PC-3 (cell line): ENCODE results near the gene CEACAM18. TPM values are rescaled to one million over a fixed set of nuclear protein-coding genes. Genes with fewer than 3 reads are reported as not detected.

Source experiments
- ATAC-seq: fragments of 200-7000 bp; cut with Tn5 transposase; 2 replicates; pipeline ENCODE4 v1.9.1; 2020; ENCODE audit warnings: mild to moderate bottlenecking, moderate library complexity
- BruUV-seq: library from RNA; stranded (reverse); fragments of 400-500 nt; replicated peaks from 2 replicates; lab custom pipeline; 2021; lab: Mats Ljungman, UMichigan
- CTCF ChIA-PET: fragments of 300-600 bp; sonication (Branson Sonifier 250); formaldehyde crosslinking; loops from one replicate; lab custom pipeline; 2022; ENCODE audit warnings: antibody characterized with exemption; lab: Charles Lee
- POLR2A ChIA-PET: fragments of 300-600 bp; sonication (Branson Sonifier 250); formaldehyde crosslinking; loops from one replicate; lab custom pipeline; 2022; ENCODE audit warnings: antibody characterized with exemption; ENCODE audit not compliant: unreplicated experiment; lab: Charles Lee
- DNase-seq: peaks from one replicate; pipeline ENCODE4 v3.0.0-alpha.2; 2015
- H2AFZ ChIP-seq: fragments of 300-600 bp; sonication (generic); 2 replicates; pipeline ENCODE4 v1.6.0; 2016; ENCODE audit warnings: antibody characterized with exemption, low read length
- H3F3A ChIP-seq: fragments of 300-600 bp; sonication (generic); one replicate; pipeline ENCODE4 v1.6.0; 2017; ENCODE audit warnings: antibody characterized with exemption, low read length, control low read depth, mild to moderate bottlenecking; ENCODE audit not compliant: unreplicated experiment
- H3K27ac ChIP-seq: fragments of 300-600 bp; sonication (generic); 2 replicates; pipeline ENCODE4 v1.5.1; 2016; ENCODE audit warnings: mild to moderate bottlenecking, low read length
- H3K27me3 ChIP-seq: fragments of 300-600 bp; sonication (generic); 2 replicates; pipeline ENCODE4 v1.6.1; 2016; ENCODE audit warnings: low read length, mixed read lengths
- H3K36me3 ChIP-seq: fragments of 300-600 bp; sonication (generic); 2 replicates; pipeline ENCODE4 v1.6.1; 2016; ENCODE audit warnings: low read depth, mixed run types, low read length, mixed read lengths
- H3K4me1 ChIP-seq: fragments of 300-600 bp; sonication (generic); 2 replicates; pipeline ENCODE4 v1.5.1; 2016; ENCODE audit warnings: low read length; ENCODE audit not compliant: insufficient read depth
- H3K4me2 ChIP-seq: fragments of 300-600 bp; sonication (generic); 2 replicates; pipeline ENCODE4 v1.6.0; 2016; ENCODE audit warnings: low read length
- H3K4me3 ChIP-seq: fragments of 300-600 bp; sonication (generic); 2 replicates; pipeline ENCODE4 v1.5.1; 2016; ENCODE audit warnings: mild to moderate bottlenecking, low read length, mixed read lengths
- H3K79me2 ChIP-seq: fragments of 300-600 bp; sonication (generic); 2 replicates; pipeline ENCODE4 v1.6.1; 2017; ENCODE audit warnings: low read length, mixed read lengths
- H3K9ac ChIP-seq: fragments of 300-600 bp; sonication (generic); 2 replicates; pipeline ENCODE4 v1.6.0; 2016; ENCODE audit warnings: mild to moderate bottlenecking, low read length
- H3K9me2 ChIP-seq: fragments of 300-600 bp; sonication (generic); replicated peaks from 2 replicates; pipeline ENCODE4 v1.6.1; 2016; ENCODE audit warnings: mixed run types, low read length, mixed read lengths
- H3K9me3 ChIP-seq: fragments of 300-600 bp; sonication (generic); 2 replicates; pipeline ENCODE4 v1.6.1; 2016; ENCODE audit warnings: low read length, mixed read lengths
- H4K20me1 ChIP-seq: fragments of 300-600 bp; sonication (generic); 2 replicates; pipeline ENCODE4 v1.6.1; 2016; ENCODE audit warnings: low read length, mixed read lengths
- CTCF ChIP-seq: fragments of 300-600 bp; sonication (generic); conservative IDR thresholded peaks from 2 replicates; pipeline ENCODE4 v1.5.1; 2017; ENCODE audit warnings: antibody characterized with exemption, low read depth, mild to moderate bottlenecking, low read length
- EZH2 ChIP-seq: fragments of 300-600 bp; sonication (generic); IDR thresholded peaks from one replicate; pipeline ENCODE4 v1.6.1; 2017; ENCODE audit warnings: antibody characterized with exemption, mild to moderate bottlenecking, low read length; ENCODE audit not compliant: unreplicated experiment
- EZH2phosphoT487 ChIP-seq: fragments of 300-600 bp; sonication (generic); IDR thresholded peaks from 2 replicates; pipeline ENCODE4 v1.6.1; 2018; ENCODE audit warnings: mild to moderate bottlenecking, antibody characterized with exemption, low read length, borderline replicate concordance
- intact Hi-C: fragments of 100-400 bp; cut with micrococcal nuclease; formaldehyde crosslinking; loops from 2 replicates; pipeline ENCODE4 v1.9.0; 2023
- total RNA-seq: library from RNA; depleted of rRNA; stranded (reverse); fragments of >200 nt; gene quantifications from 2 replicates; pipeline ENCODE4 v1.2.3, GENCODE V29; 2014

CEACAM18 gene
- total RNA-seq, 1 experiment from 2014 or later = not detected

- H3K79me2 ChIP-seq = no peaks in the 10 kb centered on the region
- H3K27me3 ChIP-seq = peaks cover 36% of the 10 kb centered on the region
- ATAC-seq (no peak), DNase-seq (no peak)
- TF ChIP-seq CTCF = no peak
- no peak for TF ChIP-seq EZH2phosphoT487
- no peak for TF ChIP-seq EZH2
- H3K9ac ChIP-seq = no peak overlapping the region
- H3K9me3 ChIP-seq = no peaks in the 10 kb centered on the region
- no peaks in the 10 kb centered on the region for H3K4me1 ChIP-seq
- H3F3A ChIP-seq = no peaks in the 10 kb centered on the region
- H2AFZ ChIP-seq = no peak overlapping the region
- H3K27ac ChIP-seq = no peak overlapping the region
- BruUV-seq = no TSS peak
- no peak overlapping the region for H3K4me3 ChIP-seq
- POLR2A ChIA-PET = no interaction called here
- intact Hi-C loops = no loop called here
- no peaks in the 10 kb centered on the region for H4K20me1 ChIP-seq
- no peaks in the 10 kb centered on the region for H3K36me3 ChIP-seq
- H3K4me2 ChIP-seq = no peak overlapping the region
- no peaks in the 10 kb centered on the region for H3K9me2 ChIP-seq
- CTCF ChIA-PET = no interaction called here
Observed at GRCh38 chr19:51503286-51503817, 25.0 kb downstream of the CEACAM18 start.

- POLR2A ChIA-PET = no interaction called here
- CTCF ChIA-PET = interaction anchor here (0.6 kb wide), 1 partner anchor 82 kb away, joined by 3 read pairs; no protein-coding TSS in a partner anchor
- H4K20me1 ChIP-seq = no peaks in the 10 kb centered on the region
- TF ChIP-seq EZH2phosphoT487 (no peak), EZH2 (no peak), CTCF (no peak)
- no peak overlapping the region for H3K9ac ChIP-seq
- H3K79me2 ChIP-seq = no peaks in the 10 kb centered on the region
- intact Hi-C loops = no loop called here
- no peak overlapping the region for H3K4me2 ChIP-seq
- peaks cover 39% of the 10 kb centered on the region for H3K27me3 ChIP-seq
- H3K4me1 ChIP-seq = no peaks in the 10 kb centered on the region
- H3K9me2 ChIP-seq = no peaks in the 10 kb centered on the region
- H3K9me3 ChIP-seq = no peaks in the 10 kb centered on the region
- H3K4me3 ChIP-seq = no peak overlapping the region
- no peak overlapping the region for H3K27ac ChIP-seq
- H3F3A ChIP-seq = no peaks in the 10 kb centered on the region
- no peaks in the 10 kb centered on the region for H3K36me3 ChIP-seq
- DNase-seq (no peak), ATAC-seq (no peak)
- no TSS peak for BruUV-seq
- no peak overlapping the region for H2AFZ ChIP-seq
Observed at GRCh38 chr19:51503896-51504295, 25.6 kb downstream of the CEACAM18 start.

GRCh38 chr19:51505904-51506303 is 27.6 kb downstream of the CEACAM18 start:
- Histone ChIP-seq H3F3A (no peaks in the 10 kb centered on the region), H3K4me3 (no peak overlapping the region), H4K20me1 (no peaks in the 10 kb centered on the region), H3K36me3 (no peaks in the 10 kb centered on the region), H3K9me2 (no peaks in the 10 kb centered on the region), H3K27me3 (peaks cover 43% of the 10 kb centered on the region), H3K4me2 (no peak overlapping the region), H3K9ac (no peak overlapping the region), H3K4me1 (no peaks in the 10 kb centered on the region), H3K79me2 (no peaks in the 10 kb centered on the region), H3K27ac (no peak overlapping the region), H3K9me3 (no peaks in the 10 kb centered on the region), H2AFZ (no peak overlapping the region)
- intact Hi-C loops = no loop called here
- ATAC-seq = no peak
- DNase-seq = no peak
- POLR2A ChIA-PET = no interaction called here
- no peak for TF ChIP-seq EZH2
- BruUV-seq = no TSS peak
- CTCF ChIA-PET = no interaction called here
